ENCODE measurements around the gene MYO3B.

MYO3B gene

DNA sequence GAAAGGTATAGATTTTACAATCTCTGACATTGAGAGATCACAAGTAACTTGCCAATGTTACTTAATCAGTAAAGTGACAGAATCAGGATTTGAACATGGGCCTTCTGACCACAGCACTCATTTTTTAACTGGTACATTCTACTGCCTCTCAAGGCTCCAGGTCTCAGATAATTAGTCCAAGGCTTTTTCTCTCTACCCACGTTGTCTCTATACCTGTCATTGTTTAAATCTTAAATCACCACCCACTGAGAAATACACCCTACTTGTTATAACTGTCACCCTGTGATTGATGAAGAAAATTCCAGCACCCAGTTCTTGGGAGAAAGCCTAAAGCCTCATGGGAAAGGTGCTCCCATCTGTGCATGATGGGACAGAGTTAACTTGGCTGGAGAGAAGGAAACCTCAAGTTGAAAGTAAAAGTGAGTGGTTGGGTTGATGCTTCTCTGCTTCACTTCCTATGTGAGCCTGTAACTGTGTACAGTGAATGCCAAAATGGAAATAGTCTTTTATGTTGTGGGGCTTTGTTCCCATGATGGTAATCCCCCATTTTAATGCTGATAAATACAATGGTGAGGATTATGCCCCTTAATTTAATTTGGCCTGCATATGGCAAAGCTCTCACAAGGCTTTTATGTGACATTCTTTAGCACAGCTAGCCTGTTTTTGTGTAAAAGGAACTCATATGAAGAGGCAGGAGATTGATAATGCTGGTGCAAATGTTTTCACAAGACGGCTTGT lies 347.1 kb downstream of the MYO3B start:
- ChIA-PET CTCF (no interaction called here), POLR2A (interaction anchor here (0.6 kb wide), 1 partner anchor 182 kb away, joined by 7 read pairs; no protein-coding TSS in a partner anchor)
- Histone ChIP-seq H3K4me3 (ENCODE audit: low read depth, low read length) (no peak overlapping the region), H3K4me1 (ENCODE audit: control insufficient read depth, insufficient read depth, low read length) (peaks cover 3% of the 10 kb centered on the region; the same call in 1 of the 2 replicates), H3K27ac (ENCODE audit: extremely low read depth, low read depth, low read length) (no peak overlapping the region), H3K36me3 (ENCODE audit: control insufficient read depth in 2 of 2, insufficient read depth in 1 of 2, low read length in 2 of 2) (no peaks in the 10 kb centered on the region), H3K9me3 (ENCODE audit: control insufficient read depth, insufficient read depth, low read depth, low read length) (no peaks in the 10 kb centered on the region)
- TF ChIP-seq EGR2 (tag by site-specific recombination; IDR thresholded peaks at IDR 0.05; ENCODE audit: low read depth) = 0 out of 2 replicates have a peak, but pooled peaks have one; percentile 8
- TF ChIP-seq ZFHX2 (tag by site-specific recombination; conservative IDR thresholded peaks at IDR 0.05) = peak; percentile 20; the same call in 1 of the 2 replicates
- no peak for TF ChIP-seq ZSCAN16 (tag by site-specific recombination; IDR thresholded peaks at IDR 0.05)
- TF ChIP-seq ZNF214 (tag by site-specific recombination; IDR thresholded peaks at IDR 0.05; ENCODE audit: borderline replicate concordance) = no peak
- 0 out of 2 replicates have a peak, but pooled peaks have one; percentile 23 for TF ChIP-seq ZNF335 (tag by site-specific recombination; conservative IDR thresholded peaks at IDR 0.05)
- TF ChIP-seq ZNF354C (tag by site-specific recombination; IDR thresholded peaks at IDR 0.05; ENCODE audit: borderline replicate concordance, low read depth) = no peak

DNA sequence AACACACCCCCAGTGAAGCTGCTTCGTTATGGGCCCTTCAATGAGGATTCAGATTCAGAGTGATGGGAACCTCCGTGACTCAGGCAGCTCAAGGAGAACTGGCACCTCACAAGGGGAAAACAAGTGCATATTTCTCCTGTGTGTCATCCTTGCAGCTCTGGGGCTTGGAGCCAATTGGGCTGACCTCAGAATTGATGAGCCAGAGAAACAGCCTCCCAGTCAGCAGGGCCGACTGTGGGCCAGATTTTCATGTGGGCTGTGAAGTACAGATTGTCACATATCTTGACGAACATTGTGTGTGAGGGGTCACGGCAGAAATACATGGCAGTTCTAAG lies 347.6 kb downstream of the MYO3B start:
- no peak overlapping the region for H3K4me3 ChIP-seq (ENCODE audit: low read depth, low read length)
- ChIA-PET POLR2A (no interaction called here), CTCF (no interaction called here)
- H3K9me3 ChIP-seq (ENCODE audit: control insufficient read depth, insufficient read depth, low read depth, low read length) = no peaks in the 10 kb centered on the region
- peaks cover 4% of the 10 kb centered on the region for H3K4me1 ChIP-seq (ENCODE audit: control insufficient read depth, insufficient read depth, low read length)
- H3K27ac ChIP-seq (ENCODE audit: extremely low read depth, low read depth, low read length) = no peak overlapping the region
- H3K36me3 ChIP-seq (ENCODE audit: control insufficient read depth in 2 of 2, insufficient read depth in 1 of 2, low read length in 2 of 2) = no peaks in the 10 kb centered on the region
- no peak for TF ChIP-seq ZNF830 (tag by site-specific recombination; IDR thresholded peaks at IDR 0.05; ENCODE audit: low read depth)
- no peak for TF ChIP-seq ZNF837 (tag by site-specific recombination; IDR thresholded peaks at IDR 0.05)
- no peak for TF ChIP-seq ZNF248 (tag by site-specific recombination; IDR thresholded peaks at IDR 0.05)
- no peak for TF ChIP-seq KLF10 (tag by site-specific recombination; IDR thresholded peaks at IDR 0.05)
- no peak for TF ChIP-seq ZNF311 (tag by site-specific recombination; IDR thresholded peaks at IDR 0.05; ENCODE audit: borderline replicate concordance)
- no peak for TF ChIP-seq ZXDB (tag by site-specific recombination; IDR thresholded peaks at IDR 0.05)
- no peak for TF ChIP-seq KLF1 (tag by site-specific recombination; IDR thresholded peaks at IDR 0.05)
- TF ChIP-seq, protein P1, sequence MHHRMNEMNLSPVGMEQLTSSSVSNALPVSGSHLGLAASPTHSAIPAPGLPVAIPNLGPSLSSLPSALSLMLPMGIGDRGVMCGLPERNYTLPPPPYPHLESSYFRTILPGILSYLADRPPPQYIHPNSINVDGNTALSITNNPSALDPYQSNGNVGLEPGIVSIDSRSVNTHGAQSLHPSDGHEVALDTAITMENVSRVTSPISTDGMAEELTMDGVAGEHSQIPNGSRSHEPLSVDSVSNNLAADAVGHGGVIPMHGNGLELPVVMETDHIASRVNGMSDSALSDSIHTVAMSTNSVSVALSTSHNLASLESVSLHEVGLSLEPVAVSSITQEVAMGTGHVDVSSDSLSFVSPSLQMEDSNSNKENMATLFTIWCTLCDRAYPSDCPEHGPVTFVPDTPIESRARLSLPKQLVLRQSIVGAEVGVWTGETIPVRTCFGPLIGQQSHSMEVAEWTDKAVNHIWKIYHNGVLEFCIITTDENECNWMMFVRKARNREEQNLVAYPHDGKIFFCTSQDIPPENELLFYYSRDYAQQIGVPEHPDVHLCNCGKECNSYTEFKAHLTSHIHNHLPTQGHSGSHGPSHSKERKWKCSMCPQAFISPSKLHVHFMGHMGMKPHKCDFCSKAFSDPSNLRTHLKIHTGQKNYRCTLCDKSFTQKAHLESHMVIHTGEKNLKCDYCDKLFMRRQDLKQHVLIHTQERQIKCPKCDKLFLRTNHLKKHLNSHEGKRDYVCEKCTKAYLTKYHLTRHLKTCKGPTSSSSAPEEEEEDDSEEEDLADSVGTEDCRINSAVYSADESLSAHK (tag by site-specific recombination; IDR thresholded peaks at IDR 0.05) = no peak
- no peak for TF ChIP-seq ZNF610 (tag by site-specific recombination; IDR thresholded peaks at IDR 0.05; ENCODE audit: borderline replicate concordance)
- TF ChIP-seq ZNF239 (tag by site-specific recombination; IDR thresholded peaks at IDR 0.05) = no peak
- TF ChIP-seq, protein P2, sequence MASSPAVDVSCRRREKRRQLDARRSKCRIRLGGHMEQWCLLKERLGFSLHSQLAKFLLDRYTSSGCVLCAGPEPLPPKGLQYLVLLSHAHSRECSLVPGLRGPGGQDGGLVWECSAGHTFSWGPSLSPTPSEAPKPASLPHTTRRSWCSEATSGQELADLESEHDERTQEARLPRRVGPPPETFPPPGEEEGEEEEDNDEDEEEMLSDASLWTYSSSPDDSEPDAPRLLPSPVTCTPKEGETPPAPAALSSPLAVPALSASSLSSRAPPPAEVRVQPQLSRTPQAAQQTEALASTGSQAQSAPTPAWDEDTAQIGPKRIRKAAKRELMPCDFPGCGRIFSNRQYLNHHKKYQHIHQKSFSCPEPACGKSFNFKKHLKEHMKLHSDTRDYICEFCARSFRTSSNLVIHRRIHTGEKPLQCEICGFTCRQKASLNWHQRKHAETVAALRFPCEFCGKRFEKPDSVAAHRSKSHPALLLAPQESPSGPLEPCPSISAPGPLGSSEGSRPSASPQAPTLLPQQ (tag by site-specific recombination; IDR thresholded peaks at IDR 0.05) = no peak
- TF ChIP-seq, protein P3, sequence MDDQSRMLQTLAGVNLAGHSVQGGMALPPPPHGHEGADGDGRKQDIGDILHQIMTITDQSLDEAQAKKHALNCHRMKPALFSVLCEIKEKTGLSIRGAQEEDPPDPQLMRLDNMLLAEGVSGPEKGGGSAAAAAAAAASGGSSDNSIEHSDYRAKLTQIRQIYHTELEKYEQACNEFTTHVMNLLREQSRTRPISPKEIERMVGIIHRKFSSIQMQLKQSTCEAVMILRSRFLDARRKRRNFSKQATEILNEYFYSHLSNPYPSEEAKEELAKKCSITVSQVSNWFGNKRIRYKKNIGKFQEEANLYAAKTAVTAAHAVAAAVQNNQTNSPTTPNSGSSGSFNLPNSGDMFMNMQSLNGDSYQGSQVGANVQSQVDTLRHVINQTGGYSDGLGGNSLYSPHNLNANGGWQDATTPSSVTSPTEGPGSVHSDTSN (CRISPR knock-in tag; IDR thresholded peaks at IDR 0.05) = no peak
- no peak for TF ChIP-seq MYNN (tag by site-specific recombination; IDR thresholded peaks at IDR 0.05; ENCODE audit: borderline replicate concordance)
- no peak for TF ChIP-seq ZNF677 (tag by site-specific recombination; IDR thresholded peaks at IDR 0.05)
- no peak for TF ChIP-seq ZNF624 (tag by site-specific recombination; IDR thresholded peaks at IDR 0.05)
- no peak for TF ChIP-seq WT1 (tag by site-specific recombination; IDR thresholded peaks at IDR 0.05)
- TF ChIP-seq ZBTB8A (tag by site-specific recombination; IDR thresholded peaks at IDR 0.05) = no peak
- TF ChIP-seq, protein P4, sequence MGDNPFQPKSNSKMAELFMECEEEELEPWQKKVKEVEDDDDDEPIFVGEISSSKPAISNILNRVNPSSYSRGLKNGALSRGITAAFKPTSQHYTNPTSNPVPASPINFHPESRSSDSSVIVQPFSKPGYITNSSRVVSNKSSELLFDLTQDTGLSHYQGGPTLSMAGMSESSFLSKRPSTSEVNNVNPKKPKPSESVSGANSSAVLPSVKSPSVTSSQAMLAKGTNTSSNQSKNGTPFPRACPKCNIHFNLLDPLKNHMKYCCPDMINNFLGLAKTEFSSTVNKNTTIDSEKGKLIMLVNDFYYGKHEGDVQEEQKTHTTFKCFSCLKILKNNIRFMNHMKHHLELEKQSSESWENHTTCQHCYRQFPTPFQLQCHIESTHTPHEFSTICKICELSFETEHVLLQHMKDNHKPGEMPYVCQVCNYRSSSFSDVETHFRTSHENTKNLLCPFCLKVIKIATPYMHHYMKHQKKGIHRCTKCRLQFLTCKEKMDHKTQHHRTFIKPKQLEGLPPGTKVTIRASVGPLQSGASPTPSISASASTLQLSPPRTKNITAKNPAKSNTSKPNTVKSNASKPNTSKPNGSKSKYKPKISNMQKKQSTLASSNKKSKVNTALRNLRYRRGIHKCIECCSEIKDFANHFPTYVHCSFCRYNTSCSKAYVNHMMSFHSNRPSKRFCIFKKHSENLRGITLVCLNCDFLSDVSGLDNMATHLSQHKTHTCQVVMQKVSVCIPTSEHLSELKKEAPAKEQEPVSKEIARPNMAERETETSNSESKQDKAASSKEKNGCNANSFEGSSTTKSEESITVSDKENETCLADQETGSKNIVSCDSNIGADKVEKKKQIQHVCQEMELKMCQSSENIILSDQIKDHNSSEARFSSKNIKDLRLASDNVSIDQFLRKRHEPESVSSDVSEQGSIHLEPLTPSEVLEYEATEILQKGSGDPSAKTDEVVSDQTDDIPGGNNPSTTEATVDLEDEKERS (tag by site-specific recombination; IDR thresholded peaks at IDR 0.05) = no peak
- TF ChIP-seq ZNF366 (tag by site-specific recombination; conservative IDR thresholded peaks at IDR 0.05) = 0 out of 2 replicates have a peak, but pooled peaks have one; percentile 38
- TF ChIP-seq ZNF621 (tag by site-specific recombination; IDR thresholded peaks at IDR 0.05) = no peak
- TF ChIP-seq HOXD13 (CRISPR knock-in tag; IDR thresholded peaks at IDR 0.05; ENCODE audit: borderline replicate concordance) = no peak
- TF ChIP-seq IKZF3 (tag by site-specific recombination; IDR thresholded peaks at IDR 0.05) = no peak

All from HEK293 (cell line).